Subcutaneous adipose tissue (tissue), 4 donors: ENCODE results near the gene DTNB. TPM values are rescaled to one million over a fixed set of nuclear protein-coding genes. Genes with fewer than 3 reads are reported as not detected.

Experiments used
- total RNA-seq, 4 donors: library from RNA; depleted of rRNA; stranded (reverse); fragments of >200 nt; gene quantifications; one replicate each; pipeline ENCODE4 v1.1.0, GENCODE V29; 2016
- TF ChIP-seq, protein P1 (sequence below): fragments of 450-650 bp; IDR thresholded peaks from one replicate; pipeline ENCODE4 v1.5.1; 2016; ENCODE audit warnings: low read depth, mild to moderate bottlenecking, control low read depth, antibody characterized with exemption, moderate library complexity

The DTNB gene
- total RNA-seq, 4 donors from 2014 or later, result 4.6 to 11.6 (median 7.3) TPM

DNA sequence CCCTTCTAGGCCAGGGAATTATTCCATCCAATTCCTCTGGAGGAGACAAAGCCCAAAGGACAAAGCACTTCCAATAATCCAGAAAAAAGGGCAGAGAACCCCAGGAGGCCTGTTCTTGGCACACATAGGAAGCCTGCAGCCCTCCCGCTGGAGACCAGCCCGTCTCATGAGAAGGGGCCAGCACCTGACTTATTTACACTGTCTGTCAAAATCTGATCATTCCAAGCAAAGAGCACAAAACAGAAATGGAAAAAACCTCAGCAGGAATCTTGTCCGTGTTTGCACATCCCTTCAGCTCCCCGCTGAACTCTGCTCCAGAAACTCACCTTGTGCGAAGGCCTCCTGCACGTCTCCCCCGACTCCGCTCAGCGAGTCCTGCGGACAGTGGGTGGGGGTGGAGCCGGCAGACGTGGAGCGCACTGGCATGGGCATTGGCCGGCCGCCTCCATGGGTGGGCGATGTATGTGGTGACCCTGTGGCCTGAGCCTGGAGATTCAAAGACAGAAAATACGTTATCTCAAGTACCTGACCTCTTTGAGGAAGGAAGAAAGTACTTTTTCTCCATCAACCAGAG is 285.4 kb downstream of the DTNB start:
- TF ChIP-seq, protein P1, sequence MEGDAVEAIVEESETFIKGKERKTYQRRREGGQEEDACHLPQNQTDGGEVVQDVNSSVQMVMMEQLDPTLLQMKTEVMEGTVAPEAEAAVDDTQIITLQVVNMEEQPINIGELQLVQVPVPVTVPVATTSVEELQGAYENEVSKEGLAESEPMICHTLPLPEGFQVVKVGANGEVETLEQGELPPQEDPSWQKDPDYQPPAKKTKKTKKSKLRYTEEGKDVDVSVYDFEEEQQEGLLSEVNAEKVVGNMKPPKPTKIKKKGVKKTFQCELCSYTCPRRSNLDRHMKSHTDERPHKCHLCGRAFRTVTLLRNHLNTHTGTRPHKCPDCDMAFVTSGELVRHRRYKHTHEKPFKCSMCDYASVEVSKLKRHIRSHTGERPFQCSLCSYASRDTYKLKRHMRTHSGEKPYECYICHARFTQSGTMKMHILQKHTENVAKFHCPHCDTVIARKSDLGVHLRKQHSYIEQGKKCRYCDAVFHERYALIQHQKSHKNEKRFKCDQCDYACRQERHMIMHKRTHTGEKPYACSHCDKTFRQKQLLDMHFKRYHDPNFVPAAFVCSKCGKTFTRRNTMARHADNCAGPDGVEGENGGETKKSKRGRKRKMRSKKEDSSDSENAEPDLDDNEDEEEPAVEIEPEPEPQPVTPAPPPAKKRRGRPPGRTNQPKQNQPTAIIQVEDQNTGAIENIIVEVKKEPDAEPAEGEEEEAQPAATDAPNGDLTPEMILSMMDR, result no peak

DNA sequence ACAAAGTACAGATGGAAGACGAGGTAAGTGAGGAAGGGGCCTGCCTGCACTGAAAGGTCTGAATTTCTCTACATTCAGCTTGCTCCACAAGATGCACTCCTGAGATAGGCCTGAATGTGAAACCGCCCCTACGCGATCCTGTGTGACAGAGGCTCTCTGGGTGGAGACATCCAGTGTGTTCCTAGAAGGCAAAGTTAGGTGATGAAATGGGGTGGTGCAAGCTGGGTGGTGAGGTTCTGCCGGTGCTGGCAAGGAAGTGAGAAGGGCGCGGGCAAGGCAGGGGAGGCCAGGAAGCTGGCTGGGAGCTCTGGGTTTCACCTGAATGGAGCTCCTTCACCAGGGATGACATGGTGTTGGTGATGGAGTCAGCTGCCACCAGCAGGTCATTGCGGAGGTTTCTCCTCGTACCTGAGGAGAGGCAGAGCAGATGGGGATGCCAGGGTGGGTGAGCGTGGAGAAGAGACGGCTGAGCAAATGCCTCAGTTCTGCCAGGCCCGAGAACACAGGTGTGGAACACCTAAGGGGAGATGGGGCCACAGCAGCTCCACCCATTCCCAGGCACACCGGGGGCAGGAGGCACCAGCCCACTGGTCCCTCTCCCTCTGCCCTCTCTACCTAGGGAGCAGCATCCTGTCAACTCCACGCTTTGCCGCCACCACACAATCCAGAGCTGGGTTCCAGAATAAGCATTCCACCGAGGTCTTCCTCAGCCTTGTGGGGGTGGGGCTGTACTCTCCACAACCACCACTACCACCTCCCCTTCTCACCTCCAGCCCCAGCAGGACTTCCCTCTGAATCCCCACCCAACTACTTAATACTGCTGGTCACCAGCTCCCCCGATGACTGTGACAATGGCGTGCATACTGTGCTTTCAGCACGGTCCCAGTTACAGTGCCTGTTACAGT is 286.2 kb downstream of the DTNB start:
- TF ChIP-seq, protein P1, result no peak

DNA sequence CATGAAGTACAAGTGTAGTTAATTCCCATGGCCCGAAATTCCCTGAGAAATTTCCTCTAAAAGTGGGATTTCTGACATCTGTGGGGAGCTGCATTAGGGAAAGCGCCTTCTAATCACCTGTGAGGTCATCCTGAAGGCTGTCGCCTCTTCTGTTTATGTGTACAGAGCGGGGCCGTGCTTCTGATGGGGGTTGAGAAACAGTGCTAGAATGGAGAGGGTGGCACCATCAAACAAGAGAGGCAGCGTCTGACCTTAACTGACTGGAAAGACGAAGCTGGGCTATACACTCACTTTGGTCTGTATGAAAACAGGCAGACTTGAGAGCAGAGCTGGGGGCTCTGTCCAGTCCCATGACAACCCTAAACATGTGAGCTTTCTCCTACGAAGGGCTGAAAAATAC is 287.5 kb downstream of the DTNB start:
- TF ChIP-seq, protein P1, result no peak

DNA sequence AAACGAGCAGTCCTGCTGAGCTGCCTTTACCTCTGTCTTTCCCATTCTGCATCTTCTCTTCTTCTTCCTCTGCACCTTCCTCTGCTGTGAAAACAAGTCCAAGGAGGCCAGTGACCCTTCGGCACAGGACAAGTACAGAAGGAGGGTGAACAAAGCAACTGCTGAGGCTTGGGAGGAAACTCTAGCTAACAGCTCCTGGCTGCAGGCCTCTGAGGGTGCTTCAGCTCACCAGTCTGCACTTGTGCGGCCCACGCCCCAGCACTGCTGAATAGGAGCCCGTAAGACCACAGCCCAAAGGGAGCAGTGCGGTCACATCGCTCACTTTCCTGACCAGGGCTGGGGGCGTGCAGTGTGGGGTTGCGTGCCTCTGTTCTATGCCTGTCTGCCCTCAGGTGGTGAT is 289.6 kb downstream of the DTNB start:
- TF ChIP-seq, protein P1, result no peak

DNA sequence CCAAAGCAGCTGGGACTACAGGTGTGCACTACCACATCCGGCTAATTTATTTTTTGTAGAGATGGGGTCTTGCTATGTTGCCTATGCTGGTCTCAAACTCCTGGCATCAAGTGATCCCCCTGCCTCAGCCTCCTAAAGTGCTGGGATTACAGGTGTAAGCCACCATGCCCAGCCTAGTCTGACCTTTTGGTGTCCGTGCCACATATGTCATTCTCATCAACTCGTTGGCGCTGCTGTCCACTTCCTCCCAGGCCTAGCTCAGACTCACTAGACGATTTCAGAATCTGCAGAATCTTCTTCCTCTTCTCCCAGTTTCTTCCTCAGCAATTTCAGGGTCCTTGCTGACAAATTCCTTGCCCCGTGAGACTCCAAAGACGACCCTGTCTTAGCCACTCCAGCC is 291.9 kb downstream of the DTNB start:
- TF ChIP-seq, protein P1, result no peak

DNA sequence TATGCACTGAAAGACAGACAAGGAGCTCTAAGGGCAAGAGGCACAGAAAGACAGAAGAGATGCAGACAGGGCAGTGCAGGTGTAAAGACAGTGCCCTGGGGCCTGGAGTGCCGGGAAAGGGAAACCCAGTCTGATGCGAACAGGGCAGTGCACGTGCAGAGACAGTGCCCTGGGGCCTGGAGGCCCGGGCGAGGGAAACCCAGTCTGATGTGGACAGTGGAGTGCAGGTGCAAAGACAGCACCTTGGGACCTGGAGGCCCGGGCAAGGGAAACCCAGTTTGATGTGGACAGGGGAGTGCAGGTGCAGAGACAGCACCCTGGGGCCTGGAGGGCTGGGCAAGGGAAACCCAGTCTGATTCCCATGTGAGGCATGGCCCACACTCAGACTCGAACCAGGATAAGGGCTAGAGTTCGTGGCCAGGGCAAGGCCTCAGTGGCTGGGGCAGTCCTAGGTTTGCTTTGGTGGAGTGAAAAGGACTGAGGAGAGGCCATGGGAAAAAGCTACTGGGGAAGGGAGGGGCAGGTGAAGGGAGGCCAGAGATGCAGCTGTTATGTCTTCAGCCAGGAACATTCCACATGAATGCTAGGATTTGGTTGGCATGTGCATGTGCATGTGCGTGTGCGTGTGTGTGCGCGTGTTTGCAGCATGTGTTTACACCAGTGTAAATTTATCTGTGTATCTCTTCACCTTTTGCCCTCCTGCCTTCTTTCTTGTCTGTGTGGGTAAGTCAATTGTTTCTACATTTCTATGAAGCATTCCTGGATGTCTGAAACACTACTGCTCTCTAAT is 292.6 kb downstream of the DTNB start:
- TF ChIP-seq, protein P1, result no peak

DNA sequence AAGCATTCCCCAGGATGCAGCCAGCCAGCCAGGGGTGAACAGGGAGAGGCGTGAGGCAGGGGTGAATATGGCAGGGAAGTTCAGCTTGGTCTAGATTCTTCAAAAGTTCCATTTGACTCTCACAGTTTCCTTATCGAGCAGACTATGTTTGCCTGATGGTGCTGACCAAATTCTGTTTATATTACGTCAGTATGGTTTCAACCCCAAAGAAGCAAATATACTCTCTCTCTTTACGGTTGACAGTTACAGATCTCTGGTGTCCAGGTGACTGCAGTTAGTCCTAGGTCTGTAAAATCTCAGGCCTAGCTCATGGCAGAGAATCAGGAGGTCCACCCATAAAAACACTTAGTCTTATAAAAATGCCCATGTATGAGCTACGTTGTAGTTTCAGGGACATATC is 293.4 kb downstream of the DTNB start:
- TF ChIP-seq, protein P1, result no peak
